WTC11 (cell line): ENCODE measurements around the gene CHTF18. TPM values are rescaled to one million over a fixed set of nuclear protein-coding genes. Genes with fewer than 3 reads are reported as not detected.

ENCODE experiments used
- ATAC-seq: fragments of 200-7000 bp; cut with Tn5 transposase; 2 replicates; pipeline ENCODE4 v1.10.0; 2021; ENCODE audit warnings: mild to moderate bottlenecking, moderate library complexity
- CTCF ChIA-PET: fragments of 300-600 bp; sonication (Branson Sonifier 250); formaldehyde crosslinking; loops from one replicate; lab custom pipeline; 2021; ENCODE audit warnings: antibody characterized with exemption; lab: Charles Lee
- POLR2A ChIA-PET: fragments of 350-600 bp; sonication (Branson Sonifier 250); formaldehyde crosslinking; loops from one replicate; lab custom pipeline; 2021; ENCODE audit warnings: antibody characterized with exemption; lab: Charles Lee
- DNase-seq: peaks from one replicate; pipeline ENCODE4 v3.0.0; 2021; ENCODE audit warnings: low spot score
- H3K27ac Mint-ChIP-seq: 2 replicates; pipeline ENCODE4 v1.8.0; 2021; ENCODE audit warnings: mixed read lengths
- H3K27me3 Mint-ChIP-seq: 2 replicates; pipeline ENCODE4 v1.8.0; 2021; ENCODE audit warnings: low read depth, mild to moderate bottlenecking, moderate library complexity, mixed read lengths
- H3K36me3 Mint-ChIP-seq: 2 replicates; pipeline ENCODE4 v1.8.0; 2021; ENCODE audit warnings: mixed read lengths
- H3K4me1 Mint-ChIP-seq: 2 replicates; pipeline ENCODE4 v1.8.0; 2022; ENCODE audit warnings: mixed read lengths
- H3K4me3 Mint-ChIP-seq: 2 replicates; pipeline ENCODE4 v1.8.0; 2021; ENCODE audit warnings: mild to moderate bottlenecking, moderate library complexity, mixed read lengths
- H3K9me3 Mint-ChIP-seq: 2 replicates; pipeline ENCODE4 v1.8.0; 2021; ENCODE audit warnings: mixed read lengths
- ATF3 ChIP-seq: sonication (generic); formaldehyde crosslinking; conservative IDR thresholded peaks from 2 replicates; pipeline ENCODE4 v1.8.1; 2022; ENCODE audit warnings: mild to moderate bottlenecking, missing genetic modification reagents
- E2F1 ChIP-seq: sonication (generic); formaldehyde crosslinking; IDR thresholded peaks from 2 replicates; pipeline ENCODE4 v1.8.0; 2022; ENCODE audit warnings: mild to moderate bottlenecking, missing genetic modification reagents
- ELF4 ChIP-seq: sonication (generic); formaldehyde crosslinking; IDR thresholded peaks from 2 replicates; pipeline ENCODE4 v1.8.1; 2022; ENCODE audit warnings: low read depth, mild to moderate bottlenecking, moderate library complexity, missing genetic modification reagents
- EMX1 ChIP-seq: fragments of 250-450 bp; sonication (Bioruptor Pico); IDR thresholded peaks from 2 replicates; pipeline ENCODE4 v1.8.0; 2021; ENCODE audit warnings: mild to moderate bottlenecking
- ETV6 ChIP-seq: sonication (generic); formaldehyde crosslinking; IDR thresholded peaks from 2 replicates; pipeline ENCODE4 v1.8.1; 2022; ENCODE audit warnings: mild to moderate bottlenecking, missing genetic modification reagents
- FOXP1 ChIP-seq: sonication (generic); formaldehyde crosslinking; IDR thresholded peaks from 2 replicates; pipeline ENCODE4 v1.8.0; 2022; ENCODE audit warnings: missing genetic modification reagents, mild to moderate bottlenecking, moderate library complexity, borderline replicate concordance
- JUN ChIP-seq: sonication (generic); formaldehyde crosslinking; IDR thresholded peaks from 2 replicates; pipeline ENCODE4 v1.8.0; 2023; ENCODE audit warnings: mild to moderate bottlenecking, missing genetic modification reagents
- MAX ChIP-seq: sonication (generic); formaldehyde crosslinking; IDR thresholded peaks from 2 replicates; pipeline ENCODE4 v1.8.0; 2022; ENCODE audit warnings: mild to moderate bottlenecking, missing genetic modification reagents
- MYBL2 ChIP-seq: sonication (generic); formaldehyde crosslinking; IDR thresholded peaks from 2 replicates; pipeline ENCODE4 v1.8.1; 2023; ENCODE audit warnings: mild to moderate bottlenecking, moderate library complexity, missing genetic modification reagents
- NFE2L1 ChIP-seq: sonication (generic); formaldehyde crosslinking; IDR thresholded peaks from 2 replicates; pipeline ENCODE4 v1.8.1; 2023; ENCODE audit warnings: missing genetic modification reagents
- NR2C2 ChIP-seq: sonication (generic); formaldehyde crosslinking; IDR thresholded peaks from 2 replicates; pipeline ENCODE4 v1.8.0; 2022; ENCODE audit warnings: mild to moderate bottlenecking, missing genetic modification reagents
- PRRX2 ChIP-seq: fragments of 250-450 bp; sonication (Bioruptor Pico); IDR thresholded peaks from 2 replicates; pipeline ENCODE4 v1.8.0; 2021; ENCODE audit warnings: mild to moderate bottlenecking
- STAT6 ChIP-seq: sonication (generic); formaldehyde crosslinking; conservative IDR thresholded peaks from 2 replicates; pipeline ENCODE4 v1.8.1; 2023; ENCODE audit warnings: mild to moderate bottlenecking, low read depth, missing genetic modification reagents, moderate library complexity
- TCF7 ChIP-seq: sonication (generic); formaldehyde crosslinking; IDR thresholded peaks from 2 replicates; pipeline ENCODE4 v1.8.0; 2022; ENCODE audit warnings: mild to moderate bottlenecking, low read depth, missing genetic modification reagents, moderate library complexity
- TP53 ChIP-seq: sonication (generic); formaldehyde crosslinking; IDR thresholded peaks from 2 replicates; pipeline ENCODE4 v1.8.1; 2023; ENCODE audit warnings: mild to moderate bottlenecking, missing genetic modification reagents
- ZNF219 ChIP-seq: sonication (generic); formaldehyde crosslinking; IDR thresholded peaks from 2 replicates; pipeline ENCODE4 v1.8.0; 2023; ENCODE audit warnings: missing genetic modification reagents, mild to moderate bottlenecking, borderline replicate concordance
- ZNF416 ChIP-seq: fragments of 250-450 bp; sonication (Bioruptor Pico); IDR thresholded peaks from 2 replicates; pipeline ENCODE4 v1.9.0; 2021; ENCODE audit warnings: mild to moderate bottlenecking, inconsistent platforms
- ZNF532 ChIP-seq: fragments of 250-450 bp; sonication (Bioruptor Pico); IDR thresholded peaks from 2 replicates; pipeline ENCODE4 v1.9.0; 2021; ENCODE audit warnings: mild to moderate bottlenecking, borderline replicate concordance
- total RNA-seq: library from RNA; stranded (reverse); gene quantifications from 3 replicates; pipeline ENCODE4 v1.2.3, GENCODE V29; 2021

CHTF18 gene
- total RNA-seq, 1 experiment from 2014 or later = 183 TPM

GRCh38 chr16:781346-782010 lies 6.9 kb upstream of the CHTF18 start:
- POLR2A ChIA-PET = no interaction called here
- no peaks in the 10 kb centered on the region for H3K4me1 Mint-ChIP-seq
- H3K4me3 Mint-ChIP-seq = no peak overlapping the region
- no peak for ATAC-seq
- no peak for DNase-seq
- CTCF ChIA-PET = interaction anchor here (1.0 to 1.2 kb wide), 2 partner anchors 42 to 60 kb away, joined by 3 read pairs; no protein-coding TSS in a partner anchor
- H3K36me3 Mint-ChIP-seq = no peaks in the 10 kb centered on the region
- H3K27ac Mint-ChIP-seq = no peak overlapping the region
- no peaks in the 10 kb centered on the region for H3K9me3 Mint-ChIP-seq
- TF ChIP-seq E2F1 (CRISPR knock-in tag) = no peak
- H3K27me3 Mint-ChIP-seq = no peaks in the 10 kb centered on the region

GRCh38 chr16:782258-782657 lies 6.2 kb upstream of the CHTF18 start:
- no peaks in the 10 kb centered on the region for H3K36me3 Mint-ChIP-seq
- CTCF ChIA-PET = interaction anchor here (1.0 to 1.4 kb wide), 3 partner anchors 19 to 61 kb away, joined by 3 to 4 read pairs (median 3); partner anchors contain the start of gene GNG13
- DNase-seq = no peak
- TF ChIP-seq NR2C2 (CRISPR knock-in tag) (no peak), ZNF532 (CRISPR knock-in tag) (no peak), MYBL2 (CRISPR knock-in tag) (no peak)
- TF ChIP-seq, all 79 proteins: peak for 0
- POLR2A ChIA-PET = no interaction called here
- Mint-ChIP-seq H3K27me3 (no peaks in the 10 kb centered on the region), H3K4me1 (no peaks in the 10 kb centered on the region), H3K27ac (no peak overlapping the region), H3K9me3 (no peaks in the 10 kb centered on the region), H3K4me3 (no peak overlapping the region)
- ATAC-seq = no peak

- POLR2A ChIA-PET = no interaction called here
- no peaks in the 10 kb centered on the region for H3K9me3 Mint-ChIP-seq
- no peak overlapping the region for H3K4me3 Mint-ChIP-seq
- no peaks in the 10 kb centered on the region for H3K27me3 Mint-ChIP-seq
- CTCF ChIA-PET = interaction anchor here (0.6 to 3.0 kb wide), 9 partner anchors 18 to 1209 kb away, joined by 3 to 18 read pairs (median 4); partner anchors contain the start of genes CIAO3 and GNG13
- no peaks in the 10 kb centered on the region for H3K4me1 Mint-ChIP-seq
- no peak for ATAC-seq
- no peak overlapping the region for H3K27ac Mint-ChIP-seq
- DNase-seq = no peak
- TF ChIP-seq ZNF416 (CRISPR knock-in tag) (no peak), TCF7 (no peak), ATF3 (0 out of 2 replicates have a peak, but pooled peaks have one; percentile 37)
- H3K36me3 Mint-ChIP-seq = no peaks in the 10 kb centered on the region
These were observed 5.5 kb upstream of the CHTF18 start for GRCh38 chr16:782766-783403.

- DNase-seq (no peak), ATAC-seq (no peak)
- Mint-ChIP-seq H3K27ac (no peak overlapping the region), H3K36me3 (no peaks in the 10 kb centered on the region), H3K4me1 (no peaks in the 10 kb centered on the region), H3K9me3 (no peaks in the 10 kb centered on the region), H3K4me3 (no peak overlapping the region), H3K27me3 (no peaks in the 10 kb centered on the region)
- ChIA-PET POLR2A (no interaction called here), CTCF (interaction anchor here (0.6 to 3.1 kb wide), 10 partner anchors 17 to 1208 kb away, joined by 3 to 18 read pairs (median 4); partner anchors contain the start of genes CIAO3 and GNG13)
- no peak for TF ChIP-seq ELF4 (CRISPR knock-in tag)
- TF ChIP-seq ETV6 (CRISPR knock-in tag) = no peak
- no peak for TF ChIP-seq EMX1 (CRISPR knock-in tag)
- no peak for TF ChIP-seq JUN (CRISPR knock-in tag)
- TF ChIP-seq FOXP1 = no peak
- no peak for TF ChIP-seq ZNF219 (CRISPR knock-in tag)
- no peak for TF ChIP-seq STAT6 (CRISPR knock-in tag)
- no peak for TF ChIP-seq PRRX2 (CRISPR knock-in tag)
- TF ChIP-seq TP53 = no peak
- no peak for TF ChIP-seq NFE2L1 (CRISPR knock-in tag)
- TF ChIP-seq MAX (CRISPR knock-in tag) = no peak
These were observed 4.8 kb upstream of the CHTF18 start for GRCh38 chr16:783404-784161.
